GM12891 (cell line): ENCODE measurements around the gene OR13C4.

Experiments
- DNase-seq: peaks from one replicate; pipeline ENCODE4 v3.0.0; 2011; ENCODE audit warnings: low spot score; ENCODE audit not compliant: insufficient read length
- FAIRE-seq: peaks from 2 replicates; lab custom pipeline; 2011; peaks lifted over from hg19 to GRCh38; lab: Jason Lieb, UNC
- PAX5 ChIP-seq: IDR thresholded peaks from 2 replicates; pipeline ENCODE4 v1.6.1; 2011; ENCODE audit warnings: low read length, moderate library complexity, mild to moderate bottlenecking; ENCODE audit not compliant: insufficient read depth, severe bottlenecking
- POLR2A ChIP-seq: IDR thresholded peaks from 2 replicates; pipeline ENCODE4 v1.6.1; 2011; ENCODE audit warnings: low read depth, low read length, control low read depth
- POLR2AphosphoS5 ChIP-seq: IDR thresholded peaks from 2 replicates; pipeline ENCODE4 v1.6.1; 2011; ENCODE audit warnings: low read depth, low read length, control low read depth
- POU2F2 ChIP-seq: IDR thresholded peaks from 2 replicates; pipeline ENCODE4 v1.6.1; 2011; ENCODE audit warnings: low read depth, mild to moderate bottlenecking, control low read depth, low read length, moderate library complexity
- SPI1 ChIP-seq: IDR thresholded peaks from 2 replicates; pipeline ENCODE4 v1.6.1; 2011; ENCODE audit warnings: low read depth, low read length, control low read depth
- TAF1 ChIP-seq: IDR thresholded peaks from 2 replicates; pipeline ENCODE4 v1.6.1; 2011; ENCODE audit warnings: low read depth, low read length, control low read depth

OR13C4 gene

DNA sequence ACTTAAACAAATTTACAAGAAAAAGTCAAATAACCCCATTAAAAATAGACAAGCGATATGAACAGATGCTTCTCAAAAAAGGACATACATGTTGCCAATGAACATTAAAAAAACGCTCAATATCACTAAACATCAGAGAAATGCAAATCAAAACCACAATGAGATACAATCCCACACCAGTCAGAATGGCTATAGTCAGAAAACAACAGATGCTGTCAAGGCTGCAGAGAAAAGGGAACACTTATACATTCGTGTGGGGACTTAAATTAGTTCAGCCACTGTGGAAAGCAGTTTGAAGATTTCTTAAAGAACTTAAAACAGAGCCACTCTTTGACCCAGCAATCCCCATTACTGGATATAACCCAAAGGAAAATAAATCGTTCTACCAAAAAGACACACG, 12.1 kb downstream of the OR13C4 start:
- FAIRE-seq (no peak), DNase-seq (no peak)
- TF ChIP-seq POLR2A (no peak), SPI1 (no peak), TAF1 (no peak), PAX5 (no peak), POU2F2 (no peak), POLR2AphosphoS5 (no peak)

- FAIRE-seq = no peak
- TF ChIP-seq POU2F2 (no peak), POLR2A (no peak), TAF1 (no peak), POLR2AphosphoS5 (no peak), PAX5 (no peak), SPI1 (no peak)
- no peak for DNase-seq
These were observed 20.4 kb downstream of the OR13C4 start for GRCh38 chr9:104506565-104506964.

GRCh38 chr9:104503963-104504362, 23.0 kb downstream of the OR13C4 start, which contains the start of gene OR13F1:
TSS of gene OR13F1 (plus strand) at chr9:104504263. CDS start at chr9:104504263, 0 bp downstream.
- TF ChIP-seq PAX5 (no peak), POU2F2 (no peak), POLR2AphosphoS5 (no peak), POLR2A (no peak), TAF1 (no peak), SPI1 (no peak)
- DNase-seq = no peak
- FAIRE-seq = no peak

DNA sequence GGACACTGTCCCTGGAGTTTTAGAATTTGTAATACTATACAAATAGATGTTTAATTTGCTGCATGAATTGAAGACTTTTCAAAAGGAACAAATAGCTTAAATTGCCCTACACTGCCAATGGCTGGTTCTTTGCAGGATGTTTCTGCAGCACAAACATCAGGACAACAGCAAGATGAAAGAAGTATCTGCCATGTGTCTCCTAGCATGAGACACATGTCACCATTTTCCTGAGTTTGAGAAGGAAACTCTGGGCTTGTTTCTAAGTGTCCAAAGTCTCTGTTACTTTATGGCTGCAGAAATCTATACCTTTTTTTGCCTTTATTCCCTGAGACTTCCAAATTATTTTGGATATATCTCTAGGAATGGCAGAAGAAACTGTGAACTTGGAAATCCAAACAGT, 23.6 kb downstream of the OR13C4 start:
- FAIRE-seq (no peak), DNase-seq (no peak)
- no peak for TF ChIP-seq TAF1
- TF ChIP-seq POLR2AphosphoS5 = no peak
- no peak for TF ChIP-seq POLR2A
- no peak for TF ChIP-seq PAX5
- TF ChIP-seq SPI1 = no peak
- no peak for TF ChIP-seq POU2F2

- no peak for FAIRE-seq
- no peak for DNase-seq
These were observed 32.2 kb downstream of the OR13C4 start for GRCh38 chr9:104494808-104495207.

GRCh38 chr9:104485014-104485413, 42.0 kb downstream of the OR13C4 start:
- DNase-seq = no peak
- TF ChIP-seq POU2F2 = no peak
- no peak for TF ChIP-seq POLR2AphosphoS5
- TF ChIP-seq POLR2A = no peak
- no peak for TF ChIP-seq SPI1
- no peak for TF ChIP-seq PAX5
- TF ChIP-seq TAF1 = no peak
- FAIRE-seq = no peak

More at GRCh38 chr9:104494808-104495207, 32.2 kb downstream of the OR13C4 start:
- no peak for TF ChIP-seq SPI1
- TF ChIP-seq TAF1 = no peak
- TF ChIP-seq POLR2AphosphoS5 = no peak
- no peak for TF ChIP-seq PAX5
- no peak for TF ChIP-seq POU2F2
- no peak for TF ChIP-seq POLR2A

DNA sequence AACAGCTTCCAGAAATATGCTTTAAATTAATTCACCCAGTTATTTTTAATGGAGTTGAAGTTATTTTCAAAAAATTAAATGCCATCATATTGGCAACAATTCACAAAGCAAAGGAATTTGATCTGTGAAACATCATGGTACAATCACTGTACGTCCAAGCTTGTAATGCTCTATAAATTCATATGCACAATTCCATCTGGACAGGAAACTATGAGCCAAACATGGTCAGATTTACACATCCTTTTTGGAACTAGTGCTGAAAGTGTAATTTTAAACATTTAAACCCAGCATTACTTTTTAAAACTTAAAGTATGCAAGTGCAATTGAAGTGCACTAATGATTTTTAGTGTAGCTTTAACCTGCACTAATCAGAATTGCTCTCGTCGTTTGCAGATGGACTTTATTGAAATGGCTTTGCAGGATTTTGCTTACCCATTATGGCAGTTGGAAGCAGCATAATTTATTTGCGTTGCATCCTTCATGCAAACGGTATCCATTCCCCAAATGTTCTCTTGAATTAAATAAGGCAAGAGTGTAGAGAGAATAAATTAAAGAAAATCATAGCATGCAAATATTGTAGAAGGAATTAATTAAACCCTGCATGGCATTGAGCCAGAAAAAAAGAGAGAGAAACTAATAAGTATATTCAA, 44.0 kb downstream of the OR13C4 start:
- FAIRE-seq (no peak), DNase-seq (no peak)
- no peak for TF ChIP-seq POU2F2
- TF ChIP-seq POLR2A = no peak
- TF ChIP-seq TAF1 = no peak
- no peak for TF ChIP-seq PAX5
- no peak for TF ChIP-seq POLR2AphosphoS5
- no peak for TF ChIP-seq SPI1
